ENCODE results near the gene CYTH3.

The CYTH3 gene

GRCh38 chr7:6158424-6159096 lies 113.9 kb downstream of the CYTH3 start:
- TF ChIP-seq CTCF (IDR thresholded peaks at IDR 0.05): no peak
- H3K4me1 ChIP-seq: no peaks in the 10 kb centered on the region
- H3K79me2 ChIP-seq: no peaks in the 10 kb centered on the region
- H3K27me3 ChIP-seq (ENCODE audit: control insufficient read depth, insufficient read depth, low read length): no peaks in the 10 kb centered on the region
- no peak overlapping the region for H3K9ac ChIP-seq
- no peaks in the 10 kb centered on the region for H3K9me3 ChIP-seq (ENCODE audit: control insufficient read depth, low read length)
- H2AFZ ChIP-seq: no peak overlapping the region
- no peak overlapping the region for H3K27ac ChIP-seq
- H3K4me2 ChIP-seq (ENCODE audit: low read length): no peak overlapping the region
- H3K4me3 ChIP-seq (ENCODE audit: low read depth, low read length): no peak overlapping the region
- H3K36me3 ChIP-seq (ENCODE audit: control insufficient read depth, insufficient read depth, low read length): no peaks in the 10 kb centered on the region

GRCh38 chr7:6157685-6158423 lies 114.6 kb downstream of the CYTH3 start:
- Histone ChIP-seq H3K27me3 (ENCODE audit: control insufficient read depth, insufficient read depth, low read length) (no peaks in the 10 kb centered on the region), H3K4me2 (ENCODE audit: low read length) (no peak overlapping the region), H3K27ac (no peak overlapping the region), H3K36me3 (ENCODE audit: control insufficient read depth, insufficient read depth, low read length) (no peaks in the 10 kb centered on the region), H3K4me1 (no peaks in the 10 kb centered on the region), H2AFZ (no peak overlapping the region), H3K9ac (no peak overlapping the region), H3K9me3 (ENCODE audit: control insufficient read depth, low read length) (no peaks in the 10 kb centered on the region), H3K4me3 (ENCODE audit: low read depth, low read length) (no peak overlapping the region), H3K79me2 (no peaks in the 10 kb centered on the region)
- TF ChIP-seq CTCF (IDR thresholded peaks at IDR 0.05): no peak

- H3K79me2 ChIP-seq: no peaks in the 10 kb centered on the region
- H3K27me3 ChIP-seq (ENCODE audit: control insufficient read depth, insufficient read depth, low read length): no peaks in the 10 kb centered on the region
- no peak overlapping the region for H2AFZ ChIP-seq
- TF ChIP-seq CTCF (IDR thresholded peaks at IDR 0.05): no peak
- H3K9ac ChIP-seq: no peak overlapping the region
- H3K27ac ChIP-seq: no peak overlapping the region
- no peak overlapping the region for H3K4me2 ChIP-seq (ENCODE audit: low read length)
- no peaks in the 10 kb centered on the region for H3K9me3 ChIP-seq (ENCODE audit: control insufficient read depth, low read length)
- no peaks in the 10 kb centered on the region for H3K36me3 ChIP-seq (ENCODE audit: control insufficient read depth, insufficient read depth, low read length)
- no peak overlapping the region for H3K4me3 ChIP-seq (ENCODE audit: low read depth, low read length)
- no peaks in the 10 kb centered on the region for H3K4me1 ChIP-seq
Observed at GRCh38 chr7:6156734-6157133, 115.7 kb downstream of the CYTH3 start.

GRCh38 chr7:6155596-6155995 lies 116.8 kb downstream of the CYTH3 start:
- no peaks in the 10 kb centered on the region for H3K79me2 ChIP-seq
- no peaks in the 10 kb centered on the region for H3K36me3 ChIP-seq (ENCODE audit: control insufficient read depth, insufficient read depth, low read length)
- no peak overlapping the region for H3K4me2 ChIP-seq (ENCODE audit: low read length)
- H3K9ac ChIP-seq: no peak overlapping the region
- no peak overlapping the region for H2AFZ ChIP-seq
- H3K4me1 ChIP-seq: no peaks in the 10 kb centered on the region
- no peaks in the 10 kb centered on the region for H3K9me3 ChIP-seq (ENCODE audit: control insufficient read depth, low read length)
- H3K27me3 ChIP-seq (ENCODE audit: control insufficient read depth, insufficient read depth, low read length): no peaks in the 10 kb centered on the region
- TF ChIP-seq CTCF (IDR thresholded peaks at IDR 0.05): no peak
- H3K4me3 ChIP-seq (ENCODE audit: low read depth, low read length): no peak overlapping the region
- H3K27ac ChIP-seq: no peak overlapping the region
